Lung (tissue), 12 donors: ENCODE data around the gene TNFAIP6. TPM values are rescaled to one million over a fixed set of nuclear protein-coding genes. Genes with fewer than 3 reads are reported as not detected.
A peak's percentile ranks its signal among the peaks of the same experiment; 100 is the strongest.

Source experiments
- ATAC-seq: fragments of 200-7000 bp; cut with Tn5 transposase; one replicate; pipeline ENCODE4 v1.9.1; 2020; ENCODE audit warnings: moderate number of reproducible peaks; ENCODE audit not compliant: insufficient read depth, low FRiP score
- DNase-seq, 3 donors: peaks; one replicate each; pipeline ENCODE4 v3.0.0-alpha.2; 2013 to 2017
- H3K27ac ChIP-seq, 2 donors: one replicate each; pipeline ENCODE4 v1.5.1; 2013; ENCODE audit warnings: mild to moderate bottlenecking in 2 of 2, moderate library complexity in 2 of 2, control low read depth in 1 of 2, inconsistent platforms in 1 of 2, low read depth in 1 of 2, low read length in 1 of 2
- H3K27me3 ChIP-seq, 3 donors: one replicate each; pipeline ENCODE4 v1.5.1; 2013; ENCODE audit warnings: low read length in 2 of 3; ENCODE audit not compliant: control insufficient read depth in 3 of 3, insufficient read depth in 3 of 3
- H3K36me3 ChIP-seq, 4 donors: one replicate each; pipeline ENCODE4 v1.5.1; 2013; ENCODE audit warnings: low read length in 4 of 4, mild to moderate bottlenecking in 1 of 4, moderate library complexity in 1 of 4; ENCODE audit not compliant: control insufficient read depth in 4 of 4, insufficient read depth in 4 of 4
- H3K4me1 ChIP-seq, 5 donors: one replicate each; pipeline ENCODE4 v1.5.1; 2013; ENCODE audit warnings: low read length in 5 of 5, mild to moderate bottlenecking in 2 of 5, moderate library complexity in 1 of 5; ENCODE audit not compliant: control insufficient read depth in 5 of 5, insufficient read depth in 5 of 5
- H3K4me3 ChIP-seq: one replicate; pipeline ENCODE4 v1.5.1; 2013; ENCODE audit warnings: mild to moderate bottlenecking, control low read depth, moderate library complexity
- H3K9ac ChIP-seq, 2 donors: one replicate each; pipeline ENCODE4 v1.5.1; 2013; ENCODE audit warnings: low read length in 2 of 2, control low read depth in 1 of 2; ENCODE audit not compliant: insufficient read depth in 1 of 2
- H3K9me3 ChIP-seq, 4 donors: one replicate each; pipeline ENCODE4 v1.5.1; 2013; ENCODE audit warnings: low read length in 3 of 4, mild to moderate bottlenecking in 1 of 4, moderate library complexity in 1 of 4; ENCODE audit not compliant: control insufficient read depth in 4 of 4, insufficient read depth in 3 of 4
- CTCF ChIP-seq: IDR thresholded peaks from 2 replicates; pipeline ENCODE4 v1.5.1; 2012; ENCODE audit warnings: mild to moderate bottlenecking; ENCODE audit errors: control extremely low read depth, extremely low read depth
- whole genome bisulfite sequencing, 2 donors: extraction: QIAGEN DNeasy Blood & Tissue Kit; methylation state at CpG; one replicate each; pipeline ENCODE4 v1.1.7; 2013; 5-methylcytosine and 5-hydroxymethylcytosine counted together
- polyA plus RNA-seq, 2 donors: library from polyadenylated mRNA; stranded (reverse); fragments of 200-250 nt; gene quantifications; one replicate each; pipeline ENCODE4 v1.2.1, GENCODE V29; 2013
- total RNA-seq, 2 donors: library from RNA; depleted of rRNA in 1 of 2; stranded (reverse); fragments of >200 nt in 1 of 2; gene quantifications; one replicate each; pipeline ENCODE4 v1.2.1, GENCODE V29; 2014 to 2021
- donor health status: control.
- donor health status: control.
- donor health status: Bipolar disorder and iron deficiency.
- donor health status: healthy.
- donor health status: DM: yes; HTN: yes; CAD: no.

The TNFAIP6 gene
- total and polyA plus RNA-seq, 4 donors, result 1.6 to 134 (median 8.4) TPM

- no peak for TF ChIP-seq CTCF
- ATAC-seq (no peak), DNase-seq (peak in 1 of 3 donors; percentile 32)
- Histone ChIP-seq H3K4me3 (no peak overlapping the region), H3K9me3 (no peaks in the 10 kb centered on the region), H3K27ac (peak overlapping the region in 1 of 2 donors; percentile 15), H3K4me1 (peaks cover 0 to 3% (median 2%) of the 10 kb centered on the region in 5 donors), H3K27me3 (no peaks in the 10 kb centered on the region), H3K36me3 (no peaks in the 10 kb centered on the region), H3K9ac (no peak overlapping the region)
- WGBS, 2 donors, result 46 to 55% methylated on average over 3 of the region's 3 CpGs
Observed at GRCh38 chr2:151334082-151334815, 23.1 kb upstream of the TNFAIP6 start.

DNA sequence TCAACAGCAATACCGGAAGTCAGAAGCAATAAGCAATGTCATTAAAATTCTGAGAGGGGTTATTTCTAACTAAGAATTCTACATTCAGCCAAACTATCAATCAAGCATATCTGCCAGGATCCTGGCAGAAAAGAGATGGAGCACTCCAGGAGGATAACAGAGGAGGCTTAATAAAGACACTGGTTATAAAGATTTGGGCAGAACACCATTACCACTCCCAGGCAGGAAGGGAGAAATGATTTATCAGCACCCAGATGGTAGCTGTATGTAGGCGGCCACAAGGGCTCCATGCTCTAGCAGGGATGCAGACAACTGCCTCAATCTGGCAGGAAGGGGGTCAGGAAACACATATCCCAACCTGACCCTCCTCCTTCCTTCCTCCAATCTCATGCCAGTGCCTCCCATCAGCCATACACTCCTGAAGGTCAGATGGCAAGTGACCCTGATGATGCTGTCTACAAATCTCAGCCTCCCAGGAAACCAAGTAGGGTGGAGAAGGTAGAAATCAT lies 20.5 kb upstream of the TNFAIP6 start:
- H3K27ac ChIP-seq, result no peak overlapping the region
- no peak for ATAC-seq
- WGBS, 2 donors, result 44 to 65% methylated on average over 2 of the region's 2 CpGs
- H3K27me3 ChIP-seq, result no peaks in the 10 kb centered on the region
- no peak overlapping the region for H3K9ac ChIP-seq
- peaks cover 0 to 3% (median 0%) of the 10 kb centered on the region in 4 donors for H3K9me3 ChIP-seq
- H3K4me3 ChIP-seq, result no peak overlapping the region
- H3K36me3 ChIP-seq, result no peaks in the 10 kb centered on the region
- H3K4me1 ChIP-seq, result peaks cover 0 to 5% (median 2%) of the 10 kb centered on the region in 5 donors
- DNase-seq, result no peak
- TF ChIP-seq CTCF, result no peak

- H3K36me3 ChIP-seq, result no peaks in the 10 kb centered on the region
- WGBS, 2 donors, result 44 to 74% methylated on average over 1 of the region's 1 CpG
- H3K4me1 ChIP-seq, result peaks cover 0 to 5% (median 2%) of the 10 kb centered on the region in 5 donors
- H3K4me3 ChIP-seq, result no peak overlapping the region
- ATAC-seq, result no peak
- no peaks in the 10 kb centered on the region for H3K27me3 ChIP-seq
- no peak for TF ChIP-seq CTCF
- H3K9me3 ChIP-seq, result peaks cover 0 to 3% (median 0%) of the 10 kb centered on the region in 4 donors
- no peak overlapping the region for H3K27ac ChIP-seq
- no peak overlapping the region for H3K9ac ChIP-seq
- DNase-seq, result peak in 1 of 3 donors; percentile 22
Observed at GRCh38 chr2:151337643-151338042, 19.7 kb upstream of the TNFAIP6 start.
